GM12892 (cell line): Measurements from ENCODE around the gene MAP2K5.

Experiments used
- POLR2A ChIP-seq: IDR thresholded peaks from 2 replicates; pipeline ENCODE4 v1.6.1; 2011; ENCODE audit warnings: low read depth, low read length, control low read depth
- POLR2AphosphoS5 ChIP-seq: IDR thresholded peaks from 2 replicates; pipeline ENCODE4 v1.6.1; 2011; ENCODE audit warnings: low read depth, low read length, control low read depth

GRCh38 chr15:67740405-67740804 lies 197.9 kb downstream of the MAP2K5 start:
- TF ChIP-seq POLR2AphosphoS5 (no peak), POLR2A (no peak)
